GM10266 (cell line): ENCODE results near the gene S100B.

ENCODE experiments used
- DNase-seq: peaks from one replicate; pipeline ENCODE4 v3.0.0; 2012; ENCODE audit errors: extremely low spot score
- CTCF ChIP-seq: IDR thresholded peaks from 2 replicates; pipeline ENCODE4 v1.5.1; 2012; ENCODE audit warnings: mild to moderate bottlenecking, low read depth; ENCODE audit not compliant: control insufficient read depth, insufficient read depth; ENCODE audit errors: missing control alignments

S100B gene

GRCh38 chr21:46549650-46550049, 55.2 kb downstream of the S100B start:
- DNase-seq: no peak
- no peak for TF ChIP-seq CTCF
